Adrenal gland (tissue), 5 donors: Measurements from ENCODE around the gene CUL3.

ENCODE experiments used
- CTCF ChIP-seq, 6 experiments: fragments of 450-650 bp in 4 of 6; fragments of 200-600 bp in 2 of 6; sonication (generic) in 1 of 6; IDR thresholded peaks; 1 replicate in 5 of 6; 2 replicates in 1 of 6; pipeline versions ENCODE4 v1.5.1 to v1.8.0; 2016 to 2021; ENCODE audit warnings: antibody characterized with exemption in 6 of 6, mild to moderate bottlenecking in 2 of 6, moderate library complexity in 1 of 6
- POLR2A ChIP-seq, 2 donors: fragments of 450-650 bp; IDR thresholded peaks; one replicate each; pipeline ENCODE4 v1.6.1; 2017; ENCODE audit warnings: antibody characterized with exemption in 2 of 2, mild to moderate bottlenecking in 2 of 2, moderate library complexity in 1 of 2
- donor health status: DM: no; HTN: no; CAD: no.

- TF ChIP-seq CTCF (IDR thresholded peaks at IDR 0.05), result no peak
- TF ChIP-seq POLR2A (IDR thresholded peaks at IDR 0.05), result no peak
Measured at GRCh38 chr2:224555823-224556366, 29.3 kb downstream of the CUL3 start.
